HL-60 (cell line): ENCODE data around the gene DBNDD1.

Experiments
- CTCF ChIP-seq: IDR thresholded peaks from one replicate; pipeline ENCODE4 v1.5.1; 2011; ENCODE audit warnings: low read length, control low read depth, inconsistent platforms; ENCODE audit not compliant: insufficient read depth
- GABPA ChIP-seq: IDR thresholded peaks from 2 replicates; pipeline ENCODE4 v1.6.1; 2012; ENCODE audit warnings: low read depth
- POLR2AphosphoS5 ChIP-seq: IDR thresholded peaks from 2 replicates; pipeline ENCODE4 v1.6.1; 2012; ENCODE audit warnings: low read depth
- REST ChIP-seq: IDR thresholded peaks from 2 replicates; pipeline ENCODE4 v1.6.1; 2012; ENCODE audit warnings: low read depth; ENCODE audit not compliant: insufficient replicate concordance
- SPI1 ChIP-seq: IDR thresholded peaks from 2 replicates; pipeline ENCODE4 v1.6.1; 2012; ENCODE audit warnings: low read depth, mild to moderate bottlenecking, borderline replicate concordance

- no peak for TF ChIP-seq REST
- TF ChIP-seq CTCF = no peak
- TF ChIP-seq POLR2AphosphoS5 = no peak
- TF ChIP-seq GABPA = no peak
- no peak for TF ChIP-seq SPI1
Observed at GRCh38 chr16:90046122-90046970, 27.1 kb upstream of the DBNDD1 start.
